ENCODE results near the gene NSFL1C. TPM values are rescaled to one million over a fixed set of nuclear protein-coding genes. Genes with fewer than 3 reads are reported as not detected.

The NSFL1C gene
- polyA plus RNA-seq, 1 of the 3 experiments (the other 2 are of a cell fraction) = 45.9 TPM

GRCh38 chr20:1486566-1486965, 19.9 kb upstream of the NSFL1C start:
- 18% methylated on average over 2 of the region's 2 CpGs for WGBS (ENCODE audit: low lambda C conversion rate)
- Histone ChIP-seq H3K36me3 (replicated peaks in 1 of 2; ENCODE audit: control insufficient read depth in 1 of 2, insufficient read depth in 2 of 2, low read length in 1 of 2) (no peaks in the 10 kb centered on the region), H3K4me3 (ENCODE audit: low read depth in 2 of 2, low read length in 1 of 2) (no peak overlapping the region), H3K9me3 (no peaks in the 10 kb centered on the region), H4K20me1 (ENCODE audit: insufficient read depth) (no peaks in the 10 kb centered on the region), H3K9ac (no peak overlapping the region), H3K9me2 (no peaks in the 10 kb centered on the region), H3K27me3 (ENCODE audit: insufficient read depth) (peaks cover 37% of the 10 kb centered on the region), H3K4me2 (no peak overlapping the region), H3K27ac (ENCODE audit: low read depth in 2 of 2, low read length in 1 of 2) (no peak overlapping the region), H3K4me1 (ENCODE audit: control insufficient read depth in 1 of 2, insufficient read depth in 2 of 2, low read depth in 1 of 2, low read length in 1 of 2) (no peaks in the 10 kb centered on the region), H2AFZ (ENCODE audit: low read depth) (no peak overlapping the region), H3F3A (replicated peaks; ENCODE audit: insufficient read depth) (no peaks in the 10 kb centered on the region), H3K79me2 (ENCODE audit: insufficient read depth) (no peaks in the 10 kb centered on the region)
- DNase-seq = no peak
- ChIA-PET CTCF (interaction anchor here (1.7 kb wide), 1 partner anchor 17 kb away, joined by 11 read pairs; no protein-coding TSS in a partner anchor), POLR2A (no interaction called here)
- TF ChIP-seq RAD21 (IDR thresholded peaks at IDR 0.05; ENCODE audit: low read length) = no peak
- TF ChIP-seq POLR2AphosphoS5 (IDR thresholded peaks at IDR 0.05; ENCODE audit: low read depth, low read length) = no peak
- TF ChIP-seq FOSL2 (IDR thresholded peaks at IDR 0.05; ENCODE audit: borderline replicate concordance, low read depth) = no peak
- TF ChIP-seq SIN3A (IDR thresholded peaks at IDR 0.05; ENCODE audit: borderline replicate concordance, low read depth, low read length) = no peak
- no peak for TF ChIP-seq GATA2 (CRISPR knock-in tag; IDR thresholded peaks at IDR 0.05)
- TF ChIP-seq YY1 (IDR thresholded peaks at IDR 0.05; ENCODE audit: low read depth) = no peak
- no peak for TF ChIP-seq USF2 (IDR thresholded peaks at IDR 0.05; ENCODE audit: borderline replicate concordance, low read depth, low read length)
- no peak for TF ChIP-seq USF1 (IDR thresholded peaks at IDR 0.05; ENCODE audit: borderline replicate concordance, low read depth)
- no peak for TF ChIP-seq IRF3 (IDR thresholded peaks at IDR 0.05; ENCODE audit: low read depth, low read length)
- TF ChIP-seq FOXJ3 (CRISPR knock-in tag; IDR thresholded peaks at IDR 0.05) = no peak
- TF ChIP-seq RCOR1 (IDR thresholded peaks at IDR 0.05; ENCODE audit: low read length) = no peak
- no peak for TF ChIP-seq NRF1 (IDR thresholded peaks at IDR 0.05; ENCODE audit: low read depth, low read length)

- Histone ChIP-seq H3K36me3 (replicated peaks in 1 of 2; ENCODE audit: control insufficient read depth in 1 of 2, insufficient read depth in 2 of 2, low read length in 1 of 2) (no peaks in the 10 kb centered on the region), H3K27me3 (ENCODE audit: insufficient read depth) (peaks cover 19% of the 10 kb centered on the region; the same call in 1 of the 2 replicates), H3K9me2 (no peaks in the 10 kb centered on the region), H3K4me3 (ENCODE audit: low read depth in 2 of 2, low read length in 1 of 2) (peak overlapping the region in 1 of 2 experiments; percentile 14; a peak in 1 of 4 replicates), H3K27ac (ENCODE audit: low read depth in 2 of 2, low read length in 1 of 2) (no peak overlapping the region), H3K9me3 (no peaks in the 10 kb centered on the region), H2AFZ (ENCODE audit: low read depth) (no peak overlapping the region), H3K9ac (no peak overlapping the region), H4K20me1 (ENCODE audit: insufficient read depth) (no peaks in the 10 kb centered on the region), H3K4me1 (ENCODE audit: control insufficient read depth in 1 of 2, insufficient read depth in 2 of 2, low read depth in 1 of 2, low read length in 1 of 2) (no peaks in the 10 kb centered on the region), H3K4me2 (0 out of 2 replicates have a peak overlapping the region, but pooled peaks have one; percentile 7), H3K79me2 (ENCODE audit: insufficient read depth) (no peaks in the 10 kb centered on the region), H3F3A (replicated peaks; ENCODE audit: insufficient read depth) (no peaks in the 10 kb centered on the region)
- no peak for DNase-seq
- ChIA-PET POLR2A (no interaction called here), CTCF (interaction anchor here (1.6 kb wide), 1 partner anchor 47 kb away, joined by 4 read pairs; no protein-coding TSS in a partner anchor)
- 16% methylated on average over 5 of the region's 5 CpGs for WGBS (ENCODE audit: low lambda C conversion rate)
- TF ChIP-seq FOSL2 (IDR thresholded peaks at IDR 0.05; ENCODE audit: borderline replicate concordance, low read depth) (no peak), JUND (IDR thresholded peaks at IDR 0.05) (no peak), ZBTB33 (IDR thresholded peaks at IDR 0.05; ENCODE audit: borderline replicate concordance, low read depth) (no peak), CTCF (IDR thresholded peaks at IDR 0.05) (no peak), YY1 (IDR thresholded peaks at IDR 0.05; ENCODE audit: low read depth) (no peak), CHD2 (IDR thresholded peaks at IDR 0.05; ENCODE audit: low read length, partially characterized antibody) (no peak), GATA2 (CRISPR knock-in tag; IDR thresholded peaks at IDR 0.05) (no peak), RAD21 (IDR thresholded peaks at IDR 0.05; ENCODE audit: low read length) (no peak), USF1 (IDR thresholded peaks at IDR 0.05; ENCODE audit: borderline replicate concordance, low read depth) (no peak), EZH2phosphoT487 (IDR thresholded peaks at IDR 0.05; ENCODE audit: borderline replicate concordance, low read depth) (no peak), EP300 (IDR thresholded peaks at IDR 0.05; ENCODE audit: borderline replicate concordance in 1 of 2, low read depth in 1 of 2, low read length in 1 of 2) (no peak)
Measured at GRCh38 chr20:1484438-1485116, 17.9 kb upstream of the NSFL1C start.
